ENCODE data around the gene TRIM4. TPM values are rescaled to one million over a fixed set of nuclear protein-coding genes. Genes with fewer than 3 reads are reported as not detected.
"Not testable (repeated sequence)": the region's sequence is repeated elsewhere in the genome, so short reads cannot be mapped to it uniquely, and the experiment has no call there.

Gene TRIM4
- 13.7 TPM for total RNA-seq (ENCODE audit: unreplicated experiment)
- long read RNA-seq, transcript TRIM4-201 (6 exons, 3,374 nt): major isoform, 5 of 7 reads
- long read RNA-seq, partial matches to known transcripts: 0 of 7 reads
- long read RNA-seq, other reads (novel, unspliced or antisense): 2 of 7 reads

- peak within 1 kb of the TSS; percentile 90 for H3K4me3 Mint-ChIP-seq (ENCODE audit: unreplicated experiment)
- H3K27me3 Mint-ChIP-seq (ENCODE audit: unreplicated experiment): peaks cover 6% of the 10 kb centered on the region
Measured at GRCh38 chr7:99918959-99919813, at the start of gene TRIM4. Gene TRIM4 (minus strand): TSS chr7:99919530. CDS start chr7:99919401, 129 bp downstream.

GRCh38 chr7:99958564-99959227, 39.4 kb upstream of the TRIM4 start:
- Mint-ChIP-seq H3K27me3 (ENCODE audit: unreplicated experiment) (peaks cover 2% of the 10 kb centered on the region), H3K27ac (ENCODE audit: unreplicated experiment) (no peak overlapping the region), H3K9me3 (ENCODE audit: unreplicated experiment) (no peaks in the 10 kb centered on the region), H3K36me3 (ENCODE audit: unreplicated experiment) (peaks cover 8% of the 10 kb centered on the region), H3K4me3 (ENCODE audit: unreplicated experiment) (no peak overlapping the region), H3K4me1 (ENCODE audit: low read depth, unreplicated experiment) (no peaks in the 10 kb centered on the region)
- no peak for TF ChIP-seq CTCF (IDR thresholded peaks at IDR 0.05; ENCODE audit: partially characterized antibody, unreplicated experiment)
- DNase-seq: no peak

More at GRCh38 chr7:99918959-99919813, at the start of gene TRIM4:
- Mint-ChIP-seq H3K9me3 (ENCODE audit: unreplicated experiment) (no peaks in the 10 kb centered on the region), H3K4me1 (ENCODE audit: low read depth, unreplicated experiment) (peaks cover 5% of the 10 kb centered on the region), H3K27ac (ENCODE audit: unreplicated experiment) (peak within 1 kb of the TSS; percentile 68), H3K36me3 (ENCODE audit: unreplicated experiment) (no peaks in the 10 kb centered on the region)
- TF ChIP-seq CTCF (IDR thresholded peaks at IDR 0.05; ENCODE audit: partially characterized antibody, unreplicated experiment): no peak
- peak; percentile 83 for DNase-seq

GRCh38 chr7:99955247-99955646, 35.9 kb upstream of the TRIM4 start:
- H3K27ac Mint-ChIP-seq (ENCODE audit: unreplicated experiment): no peak overlapping the region
- no peak for DNase-seq
- H3K27me3 Mint-ChIP-seq (ENCODE audit: unreplicated experiment): peaks cover 2% of the 10 kb centered on the region

GRCh38 chr7:99954643-99955042, 35.3 kb upstream of the TRIM4 start:
- H3K4me1 Mint-ChIP-seq (ENCODE audit: low read depth, unreplicated experiment); DNase-seq; H3K27me3 Mint-ChIP-seq (ENCODE audit: unreplicated experiment); H3K9me3 Mint-ChIP-seq (ENCODE audit: unreplicated experiment); H3K4me3 Mint-ChIP-seq (ENCODE audit: unreplicated experiment); H3K27ac Mint-ChIP-seq (ENCODE audit: unreplicated experiment): not testable (repeated sequence)
- H3K36me3 Mint-ChIP-seq (ENCODE audit: unreplicated experiment): peaks cover 12% of the 10 kb centered on the region

More at GRCh38 chr7:99955247-99955646, 35.9 kb upstream of the TRIM4 start:
- no peaks in the 10 kb centered on the region for H3K9me3 Mint-ChIP-seq (ENCODE audit: unreplicated experiment)
- peaks cover 12% of the 10 kb centered on the region for H3K36me3 Mint-ChIP-seq (ENCODE audit: unreplicated experiment)
- H3K4me1 Mint-ChIP-seq (ENCODE audit: low read depth, unreplicated experiment): no peaks in the 10 kb centered on the region
- TF ChIP-seq CTCF (IDR thresholded peaks at IDR 0.05; ENCODE audit: partially characterized antibody, unreplicated experiment): no peak
- no peak overlapping the region for H3K4me3 Mint-ChIP-seq (ENCODE audit: unreplicated experiment)

- Mint-ChIP-seq H3K27ac (ENCODE audit: unreplicated experiment) (no peak overlapping the region), H3K4me1 (ENCODE audit: low read depth, unreplicated experiment) (no peaks in the 10 kb centered on the region), H3K4me3 (ENCODE audit: unreplicated experiment) (no peak overlapping the region), H3K27me3 (ENCODE audit: unreplicated experiment) (peaks cover 2% of the 10 kb centered on the region), H3K9me3 (ENCODE audit: unreplicated experiment) (no peaks in the 10 kb centered on the region), H3K36me3 (ENCODE audit: unreplicated experiment) (peaks cover 12% of the 10 kb centered on the region)
- no peak for TF ChIP-seq CTCF (IDR thresholded peaks at IDR 0.05; ENCODE audit: partially characterized antibody, unreplicated experiment)
- DNase-seq: no peak
Measured at GRCh38 chr7:99953649-99954048, 34.3 kb upstream of the TRIM4 start.

- peaks cover 12% of the 10 kb centered on the region for H3K36me3 Mint-ChIP-seq (ENCODE audit: unreplicated experiment)
- DNase-seq; H3K9me3 Mint-ChIP-seq (ENCODE audit: unreplicated experiment); H3K27ac Mint-ChIP-seq (ENCODE audit: unreplicated experiment); H3K27me3 Mint-ChIP-seq (ENCODE audit: unreplicated experiment); H3K4me3 Mint-ChIP-seq (ENCODE audit: unreplicated experiment); H3K4me1 Mint-ChIP-seq (ENCODE audit: low read depth, unreplicated experiment): not testable (repeated sequence)
Measured at GRCh38 chr7:99952649-99953048, 33.3 kb upstream of the TRIM4 start.

- not testable (repeated sequence) for H3K4me3 Mint-ChIP-seq (ENCODE audit: unreplicated experiment); DNase-seq; H3K4me1 Mint-ChIP-seq (ENCODE audit: low read depth, unreplicated experiment); H3K9me3 Mint-ChIP-seq (ENCODE audit: unreplicated experiment); H3K27me3 Mint-ChIP-seq (ENCODE audit: unreplicated experiment); H3K27ac Mint-ChIP-seq (ENCODE audit: unreplicated experiment)
- peaks cover 10% of the 10 kb centered on the region for H3K36me3 Mint-ChIP-seq (ENCODE audit: unreplicated experiment)
Measured at GRCh38 chr7:99950819-99951218, 31.5 kb upstream of the TRIM4 start.

Measured in glutamatergic neuron (in vitro differentiated cells).